Peyer's patch (tissue), 4 donors: Measurements from ENCODE around the gene CERK. TPM values are rescaled to one million over a fixed set of nuclear protein-coding genes. Genes with fewer than 3 reads are reported as not detected.

Source experiments
- DNase-seq, 3 donors: peaks; one replicate each; pipeline ENCODE4 v3.0.0-alpha.2; 2017 to 2019
- H3K27ac ChIP-seq, 4 donors: fragments of 200-600 bp; sonication (generic); one replicate each; pipeline ENCODE4 v1.5.1; 2016 to 2019
- H3K27me3 ChIP-seq, 2 donors: fragments of 200-600 bp; sonication (generic); one replicate each; pipeline ENCODE4 v1.5.1; 2019
- H3K36me3 ChIP-seq, 3 donors: fragments of 200-600 bp; sonication (generic); one replicate each; pipeline ENCODE4 v1.5.1; 2016 to 2019
- H3K4me1 ChIP-seq, 4 donors: fragments of 200-600 bp; sonication (generic); one replicate each; pipeline ENCODE4 v1.5.1; 2016 to 2019
- H3K4me3 ChIP-seq, 4 donors: fragments of 200-600 bp; sonication (generic); 1 replicate in 3 of 4; 2 replicates in 1 of 4; pipeline ENCODE4 v1.5.1; 2016 to 2019; ENCODE audit warnings: mild to moderate bottlenecking in 1 of 4
- H3K9me3 ChIP-seq, 4 donors: fragments of 200-600 bp; sonication (generic); one replicate each; pipeline ENCODE4 v1.5.1; 2016 to 2019; ENCODE audit warnings: mild to moderate bottlenecking in 1 of 4
- CTCF ChIP-seq, 6 experiments: fragments of 450-650 bp in 4 of 6; fragments of 200-600 bp in 2 of 6; sonication (generic) in 1 of 6; IDR thresholded peaks; one replicate each; pipeline ENCODE4 v1.5.1; 2017 to 2019; ENCODE audit warnings: antibody characterized with exemption in 6 of 6, mild to moderate bottlenecking in 3 of 6, moderate library complexity in 1 of 6
- POLR2A ChIP-seq, 2 donors: fragments of 450-650 bp; IDR thresholded peaks; one replicate each; pipeline ENCODE4 v1.5.1; 2017; ENCODE audit warnings: antibody characterized with exemption in 2 of 2, mild to moderate bottlenecking in 2 of 2, moderate library complexity in 2 of 2
- total RNA-seq, 4 donors: library from RNA; depleted of rRNA; stranded (reverse); fragments of >200 nt; gene quantifications; one replicate each; pipeline ENCODE4 v1.1.0, GENCODE V29; 2016

The CERK gene
- total RNA-seq, 4 donors from 2014 or later, result 89.1 to 131 (median 94.7) TPM

GRCh38 chr22:46697811-46698515, 40.1 kb downstream of the CERK start:
- no peak for TF ChIP-seq CTCF (IDR thresholded peaks at IDR 0.05)
- TF ChIP-seq POLR2A (IDR thresholded peaks at IDR 0.05), result no peak
- Histone ChIP-seq H3K27ac (no peak overlapping the region), H3K4me3 (no peak overlapping the region), H3K27me3 (no peaks in the 10 kb centered on the region), H3K4me1 (no peaks in the 10 kb centered on the region), H3K36me3 (peaks cover 0 to 98% (median 3%) of the 10 kb centered on the region in 3 donors), H3K9me3 (no peaks in the 10 kb centered on the region)
- DNase-seq, result no peak

GRCh38 chr22:46696614-46697013, 41.4 kb downstream of the CERK start:
- H3K4me1 ChIP-seq, result no peaks in the 10 kb centered on the region
- no peak for DNase-seq

GRCh38 chr22:46696229-46696518, 41.9 kb downstream of the CERK start:
- TF ChIP-seq CTCF (IDR thresholded peaks at IDR 0.05), result no peak
- no peak for TF ChIP-seq POLR2A (IDR thresholded peaks at IDR 0.05)
- Histone ChIP-seq H3K4me3 (no peak overlapping the region), H3K36me3 (peaks cover 0 to 97% (median 3%) of the 10 kb centered on the region in 3 donors), H3K27me3 (no peaks in the 10 kb centered on the region), H3K4me1 (no peaks in the 10 kb centered on the region), H3K27ac (no peak overlapping the region), H3K9me3 (no peaks in the 10 kb centered on the region)
- DNase-seq, result no peak

More at GRCh38 chr22:46696614-46697013, 41.4 kb downstream of the CERK start:
- Histone ChIP-seq H3K27ac (no peak overlapping the region), H3K4me3 (no peak overlapping the region), H3K27me3 (no peaks in the 10 kb centered on the region), H3K36me3 (peaks cover 0 to 97% (median 3%) of the 10 kb centered on the region in 3 donors), H3K9me3 (no peaks in the 10 kb centered on the region)
- no peak for TF ChIP-seq CTCF (IDR thresholded peaks at IDR 0.05)
- no peak for TF ChIP-seq POLR2A (IDR thresholded peaks at IDR 0.05)

GRCh38 chr22:46695346-46696228, 42.5 kb downstream of the CERK start:
- Histone ChIP-seq H3K4me3 (no peak overlapping the region), H3K4me1 (no peaks in the 10 kb centered on the region), H3K9me3 (no peaks in the 10 kb centered on the region), H3K27me3 (no peaks in the 10 kb centered on the region), H3K36me3 (peaks cover 0 to 97% (median 3%) of the 10 kb centered on the region in 3 donors), H3K27ac (no peak overlapping the region)
- no peak for DNase-seq
- TF ChIP-seq POLR2A (IDR thresholded peaks at IDR 0.05) (no peak), CTCF (IDR thresholded peaks at IDR 0.05) (no peak)

DNA sequence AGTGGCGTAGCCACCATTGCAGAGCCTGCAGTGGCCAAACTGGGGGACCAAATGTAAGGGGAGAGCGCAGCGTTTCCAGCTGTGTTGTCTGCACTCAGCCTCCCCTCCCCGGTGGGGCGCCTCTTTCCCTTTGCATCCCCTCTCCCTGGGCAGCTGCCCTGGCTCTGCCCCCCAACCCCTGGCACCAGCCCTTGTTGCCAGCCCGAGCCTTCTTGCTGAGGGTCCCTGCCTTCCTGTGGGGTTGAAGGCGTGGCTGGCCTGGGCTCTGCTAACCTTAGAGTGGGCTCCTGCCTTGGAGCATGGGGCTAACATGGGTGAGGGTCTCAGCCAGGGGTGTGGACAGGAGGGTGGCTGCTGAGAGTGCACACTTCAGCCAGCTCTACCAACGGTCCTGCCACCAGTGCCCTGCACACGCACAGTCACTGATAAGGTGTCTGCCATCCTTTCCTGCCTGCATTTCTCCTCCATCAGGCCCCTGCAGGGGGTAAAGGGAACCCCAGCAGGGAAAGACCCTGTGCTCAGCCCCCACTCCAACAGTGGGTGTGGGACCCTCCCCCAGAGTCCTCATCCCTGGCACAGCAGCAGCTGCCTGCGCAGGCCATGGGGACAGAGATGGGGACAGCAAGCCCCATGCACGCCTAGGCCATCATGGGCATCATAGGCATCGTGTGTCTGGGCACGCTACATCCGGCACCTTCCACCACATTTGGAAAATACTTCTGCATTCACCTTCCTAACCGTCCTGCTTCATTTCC, 43.5 kb downstream of the CERK start:
- TF ChIP-seq POLR2A (IDR thresholded peaks at IDR 0.05) (no peak), CTCF (IDR thresholded peaks at IDR 0.05) (no peak)
- DNase-seq, result no peak
- peaks cover 0 to 96% (median 3%) of the 10 kb centered on the region in 3 donors for H3K36me3 ChIP-seq
- no peaks in the 10 kb centered on the region for H3K27me3 ChIP-seq
- H3K27ac ChIP-seq, result no peak overlapping the region
- H3K9me3 ChIP-seq, result no peaks in the 10 kb centered on the region
- H3K4me3 ChIP-seq, result no peak overlapping the region
- H3K4me1 ChIP-seq, result no peaks in the 10 kb centered on the region
